A673 (cell line): ENCODE results near the gene TPGS1. TPM values are rescaled to one million over a fixed set of nuclear protein-coding genes. Genes with fewer than 3 reads are reported as not detected.

Source experiments
- BruUV-seq: library from RNA; stranded (reverse); fragments of 400-500 nt; replicated peaks from 2 replicates; lab custom pipeline; 2021; lab: Mats Ljungman, UMichigan
- CTCF ChIA-PET: fragments of 300-600 bp; sonication (Branson Sonifier 250); formaldehyde crosslinking; loops from one replicate; lab custom pipeline; 2022; ENCODE audit warnings: antibody characterized with exemption; lab: Charles Lee
- POLR2A ChIA-PET: fragments of 300-600 bp; sonication (Branson Sonifier 250); formaldehyde crosslinking; loops from one replicate; lab custom pipeline; 2022; ENCODE audit warnings: antibody characterized with exemption; ENCODE audit not compliant: low non-redundant PET; lab: Charles Lee
- DNase-seq: peaks from one replicate; pipeline ENCODE4 v3.0.0-alpha.2; 2015; ENCODE audit warnings: low spot score
- H3K27ac ChIP-seq: fragments of 200-600 bp; sonication (generic); 2 replicates; pipeline ENCODE4 v1.5.1; 2016; ENCODE audit warnings: mixed run types, low read depth, mild to moderate bottlenecking, mixed read lengths, antibody characterized with exemption, low read length; ENCODE audit not compliant: poor library complexity, severe bottlenecking
- H3K27me3 ChIP-seq: fragments of 200-600 bp; sonication (generic); replicated peaks from 2 replicates; pipeline ENCODE4 v1.6.1; 2017; ENCODE audit warnings: mixed run types, low read depth, mild to moderate bottlenecking, mixed read lengths, antibody characterized with exemption, low read length; ENCODE audit not compliant: insufficient read depth, poor library complexity
- H3K36me3 ChIP-seq: fragments of 200-600 bp; sonication (generic); 2 replicates; pipeline ENCODE4 v1.6.1; 2016; ENCODE audit warnings: mixed run types, mild to moderate bottlenecking, mixed read lengths, antibody characterized with exemption, low read length; ENCODE audit not compliant: insufficient read depth, poor library complexity, severe bottlenecking
- H3K4me1 ChIP-seq: fragments of 200-600 bp; sonication (generic); 2 replicates; pipeline ENCODE4 v1.6.1; 2017; ENCODE audit warnings: mixed run types, mild to moderate bottlenecking, mixed read lengths, antibody characterized with exemption, low read length; ENCODE audit not compliant: insufficient read depth, poor library complexity, severe bottlenecking
- H3K4me3 ChIP-seq: fragments of 200-600 bp; sonication (generic); 2 replicates; pipeline ENCODE4 v1.5.1; 2016; ENCODE audit warnings: low read depth, mixed run types, mild to moderate bottlenecking, mixed read lengths, low read length; ENCODE audit not compliant: poor library complexity, severe bottlenecking
- H3K9me3 ChIP-seq: fragments of 200-600 bp; sonication (generic); 2 replicates; pipeline ENCODE4 v1.6.1; 2016; ENCODE audit warnings: mixed run types, low read depth, mild to moderate bottlenecking, mixed read lengths, antibody characterized with exemption, low read length; ENCODE audit not compliant: poor library complexity, severe bottlenecking
- EZH2 ChIP-seq: fragments of 200-600 bp; sonication (generic); IDR thresholded peaks from 2 replicates; pipeline ENCODE4 v1.6.1; 2017; ENCODE audit warnings: borderline replicate concordance, low read depth, mild to moderate bottlenecking, mixed read lengths, antibody characterized with exemption, low read length; ENCODE audit not compliant: poor library complexity, severe bottlenecking
- intact Hi-C: fragments of 100-400 bp; cut with micrococcal nuclease; formaldehyde crosslinking; loops from one replicate; pipeline ENCODE4 v1.10.0; 2022; ENCODE audit not compliant: unreplicated experiment
- total RNA-seq: library from RNA; stranded (reverse); gene quantifications from 2 replicates; pipeline ENCODE4 v1.2.3, GENCODE V29; 2021
- TF ChIP-seq, protein P1 (sequence below): fragments of 300-800, 200-600 bp; sonication (generic); conservative IDR thresholded peaks from 2 replicates; pipeline ENCODE4 v1.5.1; 2017; ENCODE audit warnings: low read depth, mild to moderate bottlenecking, antibody characterized with exemption, low read length, moderate library complexity, mixed read lengths

Gene TPGS1
- total RNA-seq, 1 experiment from 2014 or later: 22.2 TPM

DNA sequence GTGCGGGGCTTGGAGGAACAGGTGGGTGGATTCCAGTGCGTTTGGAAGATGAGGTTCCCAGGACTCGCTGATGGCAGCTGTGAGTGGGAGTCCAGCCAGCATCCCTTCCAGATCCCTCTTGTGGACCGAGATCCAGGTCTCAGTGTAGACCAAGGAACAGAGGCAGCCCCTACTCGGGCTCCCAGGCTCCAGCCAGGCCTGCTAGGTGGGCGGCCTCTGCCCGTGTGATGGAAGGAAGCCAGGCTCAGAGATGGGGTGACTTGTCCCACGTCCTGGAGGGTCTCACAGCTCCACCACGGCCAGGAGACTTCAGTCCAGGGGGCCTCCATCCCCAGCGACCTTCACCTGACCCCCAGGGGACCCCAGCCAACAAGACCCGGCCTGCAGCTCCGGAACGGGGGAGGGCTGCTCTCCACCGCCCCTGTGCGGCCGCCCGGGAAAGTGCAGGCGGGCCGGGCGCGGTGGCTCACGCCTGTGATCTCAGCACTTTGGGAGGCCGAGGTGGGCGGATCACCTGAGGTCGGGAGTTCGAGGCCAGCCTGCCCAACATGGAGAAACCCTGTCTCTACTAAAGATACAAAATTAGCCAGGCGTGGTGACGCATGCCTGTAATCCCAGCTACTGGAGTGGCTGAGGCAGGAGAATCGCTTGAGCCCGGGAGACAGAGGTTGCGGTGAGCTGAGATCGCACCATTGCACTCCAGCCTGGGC lies 11.7 kb upstream of the TPGS1 start:
- no peak for TF ChIP-seq EZH2
- TF ChIP-seq, protein P1, sequence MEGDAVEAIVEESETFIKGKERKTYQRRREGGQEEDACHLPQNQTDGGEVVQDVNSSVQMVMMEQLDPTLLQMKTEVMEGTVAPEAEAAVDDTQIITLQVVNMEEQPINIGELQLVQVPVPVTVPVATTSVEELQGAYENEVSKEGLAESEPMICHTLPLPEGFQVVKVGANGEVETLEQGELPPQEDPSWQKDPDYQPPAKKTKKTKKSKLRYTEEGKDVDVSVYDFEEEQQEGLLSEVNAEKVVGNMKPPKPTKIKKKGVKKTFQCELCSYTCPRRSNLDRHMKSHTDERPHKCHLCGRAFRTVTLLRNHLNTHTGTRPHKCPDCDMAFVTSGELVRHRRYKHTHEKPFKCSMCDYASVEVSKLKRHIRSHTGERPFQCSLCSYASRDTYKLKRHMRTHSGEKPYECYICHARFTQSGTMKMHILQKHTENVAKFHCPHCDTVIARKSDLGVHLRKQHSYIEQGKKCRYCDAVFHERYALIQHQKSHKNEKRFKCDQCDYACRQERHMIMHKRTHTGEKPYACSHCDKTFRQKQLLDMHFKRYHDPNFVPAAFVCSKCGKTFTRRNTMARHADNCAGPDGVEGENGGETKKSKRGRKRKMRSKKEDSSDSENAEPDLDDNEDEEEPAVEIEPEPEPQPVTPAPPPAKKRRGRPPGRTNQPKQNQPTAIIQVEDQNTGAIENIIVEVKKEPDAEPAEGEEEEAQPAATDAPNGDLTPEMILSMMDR: peak; percentile 78
- H3K9me3 ChIP-seq: no peaks in the 10 kb centered on the region
- H3K27me3 ChIP-seq: peaks cover 15% of the 10 kb centered on the region
- CTCF ChIA-PET: interaction anchor here (0.6 to 1.9 kb wide), 3 partner anchors 11 to 178 kb away, joined by 4 to 8 read pairs (median 5); no protein-coding TSS in a partner anchor
- DNase-seq: peak; percentile 77
- intact Hi-C loops: no loop called here
- H3K4me1 ChIP-seq: no peaks in the 10 kb centered on the region
- POLR2A ChIA-PET: no interaction called here
- no peak overlapping the region for H3K27ac ChIP-seq
- BruUV-seq: no TSS peak
- H3K36me3 ChIP-seq: no peaks in the 10 kb centered on the region
- no peak overlapping the region for H3K4me3 ChIP-seq

DNA sequence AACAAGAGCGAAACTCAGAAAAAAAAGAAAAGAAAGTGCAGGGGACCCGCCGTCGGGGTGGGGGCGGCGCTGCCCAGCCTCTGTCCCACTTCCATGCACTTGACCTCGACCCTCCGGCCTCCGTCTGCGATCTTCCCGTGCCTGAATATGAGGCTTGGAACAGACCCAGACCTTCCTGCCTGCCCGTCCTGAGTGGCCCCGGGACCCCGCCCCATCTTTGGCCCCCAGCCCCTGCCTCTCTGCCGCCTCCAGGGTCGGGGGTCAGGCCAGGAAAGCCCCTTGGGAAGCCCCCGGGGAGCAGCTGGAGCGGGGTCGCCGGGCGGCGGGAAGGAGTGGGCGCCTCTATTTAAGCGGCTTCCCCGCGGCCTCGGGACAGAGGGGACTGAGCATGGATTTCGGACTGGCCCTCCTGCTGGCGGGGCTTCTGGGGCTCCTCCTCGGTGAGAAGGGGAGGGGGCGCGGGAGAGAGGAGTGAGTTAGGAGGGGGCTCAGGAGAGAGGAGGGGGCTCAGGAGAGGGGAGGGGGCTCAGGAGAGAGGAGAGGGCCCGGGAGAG lies 11.1 kb upstream of the TPGS1 start, which contains the start of gene MADCAM1:
TSS of gene MADCAM1 (plus strand) at position 375 of the 554 bp plus-strand sequence. CDS start at position 389, 14 bp downstream.
- TF ChIP-seq, protein P1: no peak
- no peak for TF ChIP-seq EZH2
- no peaks in the 10 kb centered on the region for H3K9me3 ChIP-seq
- CTCF ChIA-PET: interaction anchor here (1.9 kb wide), 1 partner anchor 10 kb away, joined by 8 read pairs; no protein-coding TSS in a partner anchor
- no peak within 1 kb of the TSS for H3K27ac ChIP-seq
- POLR2A ChIA-PET: no interaction called here
- no peak within 1 kb of the TSS for H3K4me3 ChIP-seq
- no TSS peak for BruUV-seq
- H3K36me3 ChIP-seq: no peaks in the 10 kb centered on the region
- intact Hi-C loops: no loop called here
- no peak for DNase-seq
- no peaks in the 10 kb centered on the region for H3K4me1 ChIP-seq
- peaks cover 15% of the 10 kb centered on the region for H3K27me3 ChIP-seq

DNA sequence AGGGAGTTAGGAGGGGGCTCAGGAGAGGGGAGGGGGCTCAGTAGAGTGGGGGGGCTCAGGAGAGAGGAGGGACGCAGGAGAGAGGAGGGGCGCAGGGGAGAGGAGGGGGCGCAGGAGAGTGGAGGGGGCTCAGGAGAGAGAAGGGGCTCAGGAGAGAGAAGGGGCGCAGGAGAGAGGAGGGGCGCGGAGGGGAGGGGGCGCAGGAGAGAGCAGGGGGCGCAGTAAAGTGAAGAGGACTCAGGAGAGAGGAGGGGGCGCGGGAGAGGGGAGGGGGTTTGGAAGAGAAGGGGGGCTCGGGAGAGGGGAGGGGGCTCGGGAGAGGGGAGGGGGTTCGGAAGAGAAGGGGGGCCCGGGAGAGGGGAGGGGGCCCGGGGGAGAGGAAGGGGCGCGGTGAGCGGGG lies 10.3 kb upstream of the TPGS1 start:
- no TSS peak for BruUV-seq
- DNase-seq: no peak
- Histone ChIP-seq H3K27ac (no peak overlapping the region), H3K9me3 (no peaks in the 10 kb centered on the region), H3K4me3 (no peak overlapping the region), H3K4me1 (no peaks in the 10 kb centered on the region), H3K36me3 (no peaks in the 10 kb centered on the region), H3K27me3 (peaks cover 15% of the 10 kb centered on the region)
- ChIA-PET POLR2A (no interaction called here), CTCF (interaction anchor here (1.5 kb wide), 1 partner anchor 14 kb away, joined by 3 read pairs; no protein-coding TSS in a partner anchor)
- intact Hi-C loops: no loop called here
- TF ChIP-seq, protein P1: no peak
- TF ChIP-seq EZH2: no peak
